ENCODE data around the gene RPS6KA5.

The RPS6KA5 gene

GRCh38 chr14:91065266-91065665, 4.8 kb upstream of the RPS6KA5 start:
- peaks cover 4% of the 10 kb centered on the region for H3K27me3 ChIP-seq (ENCODE audit: insufficient read depth, low read length, poor library complexity)
- no peak for DNase-seq
- H3K9ac ChIP-seq (ENCODE audit: low read depth, low read length) = no peak overlapping the region
- H3K9me3 ChIP-seq (ENCODE audit: insufficient read depth, low read length, severe bottlenecking) = no peaks in the 10 kb centered on the region
- no peak for TF ChIP-seq EZH2 (IDR thresholded peaks at IDR 0.05; ENCODE audit: borderline replicate concordance, low read depth, low read length, severe bottlenecking)
- no peak for TF ChIP-seq CTCF (IDR thresholded peaks at IDR 0.05; ENCODE audit: borderline replicate concordance, extremely low read depth, low read length, poor library complexity, severe bottlenecking)
- no peaks in the 10 kb centered on the region for H3K36me3 ChIP-seq (ENCODE audit: insufficient read depth, low read length)
- no peak overlapping the region for H2AFZ ChIP-seq (ENCODE audit: low read depth, low read length)
- H3K79me2 ChIP-seq (ENCODE audit: insufficient read depth, low read length) = no peaks in the 10 kb centered on the region
- H3K27ac ChIP-seq (ENCODE audit: low read length) = no peak overlapping the region
- no peak overlapping the region for H3K4me2 ChIP-seq (ENCODE audit: insufficient read depth, low read length)
- H3K4me1 ChIP-seq (ENCODE audit: insufficient read depth, low read length) = peaks cover 28% of the 10 kb centered on the region
- ATAC-seq (ENCODE audit: insufficient read depth, low read depth) = no peak
- H3K4me3 ChIP-seq (ENCODE audit: low read depth in 1 of 2, low read length in 2 of 2) = no peak overlapping the region
- no peaks in the 10 kb centered on the region for H4K20me1 ChIP-seq (ENCODE audit: insufficient read depth, low read length)

GRCh38 chr14:91063119-91063518, 2.7 kb upstream of the RPS6KA5 start:
- DNase-seq (peak; percentile 43), ATAC-seq (ENCODE audit: insufficient read depth, low read depth) (no peak)
- Histone ChIP-seq H2AFZ (ENCODE audit: low read depth, low read length) (peak overlapping the region; percentile 51), H4K20me1 (ENCODE audit: insufficient read depth, low read length) (no peaks in the 10 kb centered on the region), H3K27ac (ENCODE audit: low read length) (peak overlapping the region; percentile 67), H3K27me3 (ENCODE audit: insufficient read depth, low read length, poor library complexity) (no peaks in the 10 kb centered on the region), H3K36me3 (ENCODE audit: insufficient read depth, low read length) (no peaks in the 10 kb centered on the region; the same call in 1 of the 2 replicates), H3K4me1 (ENCODE audit: insufficient read depth, low read length) (peaks cover 43% of the 10 kb centered on the region), H3K9ac (ENCODE audit: low read depth, low read length) (peak overlapping the region; percentile 11; the same call in 1 of the 2 replicates), H3K9me3 (ENCODE audit: insufficient read depth, low read length, severe bottlenecking) (no peaks in the 10 kb centered on the region), H3K4me2 (ENCODE audit: insufficient read depth, low read length) (peak overlapping the region; percentile 50), H3K4me3 (ENCODE audit: low read depth in 1 of 2, low read length in 2 of 2) (0 out of 4 replicates have a peak overlapping the region, but pooled peaks of 1 of the 2 experiments have one; percentile 6), H3K79me2 (ENCODE audit: insufficient read depth, low read length) (peaks cover 6% of the 10 kb centered on the region)
- no peak for TF ChIP-seq CTCF (IDR thresholded peaks at IDR 0.05; ENCODE audit: borderline replicate concordance, extremely low read depth, low read length, poor library complexity, severe bottlenecking)
- no peak for TF ChIP-seq EZH2 (IDR thresholded peaks at IDR 0.05; ENCODE audit: borderline replicate concordance, low read depth, low read length, severe bottlenecking)

DNA sequence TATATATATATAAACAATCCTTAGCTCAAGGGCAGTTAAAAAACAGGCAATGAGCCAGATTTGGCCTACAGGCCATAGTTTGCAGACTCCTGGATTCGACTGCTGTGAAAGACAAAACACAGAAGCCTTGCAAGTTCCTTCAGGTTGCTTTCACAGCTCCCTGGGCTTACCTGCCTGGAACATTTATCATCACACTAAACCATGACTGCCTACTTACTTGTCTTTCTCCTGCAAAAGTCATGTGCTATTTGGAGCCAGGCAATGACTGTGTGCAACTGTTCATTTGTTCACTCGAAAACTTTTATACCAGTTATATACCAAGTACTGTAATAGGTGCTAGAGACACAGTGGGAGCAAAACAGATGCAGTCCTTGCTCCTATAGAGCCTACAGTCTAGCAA, 2.2 kb upstream of the RPS6KA5 start:
- DNase-seq (peak; percentile 15), ATAC-seq (ENCODE audit: insufficient read depth, low read depth) (no peak)
- Histone ChIP-seq H3K4me2 (ENCODE audit: insufficient read depth, low read length) (peak overlapping the region; percentile 50; the same call in 1 of the 2 replicates), H3K9ac (ENCODE audit: low read depth, low read length) (peak overlapping the region; percentile 10; the same call in 1 of the 2 replicates), H3K4me1 (ENCODE audit: insufficient read depth, low read length) (peaks cover 43% of the 10 kb centered on the region), H3K9me3 (ENCODE audit: insufficient read depth, low read length, severe bottlenecking) (no peaks in the 10 kb centered on the region), H4K20me1 (ENCODE audit: insufficient read depth, low read length) (no peaks in the 10 kb centered on the region), H3K79me2 (ENCODE audit: insufficient read depth, low read length) (peaks cover 6% of the 10 kb centered on the region), H3K36me3 (ENCODE audit: insufficient read depth, low read length) (no peaks in the 10 kb centered on the region; the same call in 1 of the 2 replicates), H3K27ac (ENCODE audit: low read length) (peak overlapping the region; percentile 67; the same call in 1 of the 2 replicates), H3K27me3 (ENCODE audit: insufficient read depth, low read length, poor library complexity) (no peaks in the 10 kb centered on the region), H2AFZ (ENCODE audit: low read depth, low read length) (peak overlapping the region; percentile 51), H3K4me3 (ENCODE audit: low read depth in 1 of 2, low read length in 2 of 2) (0 out of 4 replicates have a peak overlapping the region, but pooled peaks of 1 of the 2 experiments have one; percentile 3)
- TF ChIP-seq CTCF (IDR thresholded peaks at IDR 0.05; ENCODE audit: borderline replicate concordance, extremely low read depth, low read length, poor library complexity, severe bottlenecking) = no peak
- TF ChIP-seq EZH2 (IDR thresholded peaks at IDR 0.05; ENCODE audit: borderline replicate concordance, low read depth, low read length, severe bottlenecking) = no peak
